ENCODE measurements around the gene GFI1B.
"Not testable (repeated sequence)": the region's sequence is repeated elsewhere in the genome, so short reads cannot be mapped to it uniquely, and the experiment has no call there.

GFI1B gene

GRCh38 chr9:132978451-132979131, at the start of gene GFI1B:
Gene GFI1B (plus strand): TSS chr9:132978694. CDS start chr9:132986679, 7,985 bp downstream.
- peak; percentile 14 for DNase-seq

GRCh38 chr9:132931178-132931735, 47.2 kb upstream of the GFI1B start:
- no peak for DNase-seq

GRCh38 chr9:132935026-132935425, 43.5 kb upstream of the GFI1B start:
- DNase-seq, result no peak

- DNase-seq, result no peak
Measured at GRCh38 chr9:132937463-132937901, 41.0 kb upstream of the GFI1B start.

GRCh38 chr9:132939169-132939568, 39.3 kb upstream of the GFI1B start:
- no peak for DNase-seq

- DNase-seq, result no peak
Measured at GRCh38 chr9:132942541-132943182, 35.8 kb upstream of the GFI1B start.

GRCh38 chr9:132943651-132944293, 34.7 kb upstream of the GFI1B start:
- no peak for DNase-seq

GRCh38 chr9:132944294-132945185, 34.0 kb upstream of the GFI1B start, which contains the start of gene TSC1:
Gene TSC1 (minus strand): TSS chr9:132944616. CDS start chr9:132928872, 15,744 bp downstream.
- peak; percentile 99 for DNase-seq

- DNase-seq, result peak; percentile 12
Measured at GRCh38 chr9:132945186-132946130, 33.0 kb upstream of the GFI1B start.

GRCh38 chr9:132946211-132946610, 32.3 kb upstream of the GFI1B start:
- DNase-seq, result peak; percentile 4

GRCh38 chr9:132946631-132947295, 31.7 kb upstream of the GFI1B start:
- DNase-seq, result peak; percentile 73

- DNase-seq, result no peak
Measured at GRCh38 chr9:132947756-132948155, 30.7 kb upstream of the GFI1B start.

- no peak for DNase-seq
Measured at GRCh38 chr9:132948482-132949050, 29.9 kb upstream of the GFI1B start.

GRCh38 chr9:132949709-132950108, 28.8 kb upstream of the GFI1B start:
- DNase-seq, result no peak

- no peak for DNase-seq
Measured at GRCh38 chr9:132955123-132955522, 23.4 kb upstream of the GFI1B start.

- no peak for DNase-seq
Measured at GRCh38 chr9:132955768-132956167, 22.7 kb upstream of the GFI1B start.

GRCh38 chr9:132957805-132958204, 20.7 kb upstream of the GFI1B start:
- no peak for DNase-seq

GRCh38 chr9:132961002-132961401, 17.5 kb upstream of the GFI1B start:
- DNase-seq, result no peak

GRCh38 chr9:132965478-132965877, 13.0 kb upstream of the GFI1B start:
- no peak for DNase-seq

GRCh38 chr9:132967908-132968307, 10.6 kb upstream of the GFI1B start:
- DNase-seq, result not testable (repeated sequence)
